Activated CD8-positive, alpha-beta memory T cell treated with anti-CD3 and anti-CD28 coated beads, Interleukin-2, amount 10 ng/mL, durations not matched to agents 7 days and 5 days (primary cell): ENCODE results near the gene IL2RA. TPM values are rescaled to one million over a fixed set of nuclear protein-coding genes. Genes with fewer than 3 reads are reported as not detected.
"Not testable (repeated sequence)": the region's sequence is repeated elsewhere in the genome, so short reads cannot be mapped to it uniquely, and the experiment has no call there.

Experiments
- ATAC-seq: fragments of 150-1000 bp; cut with Tn5 transposase; one replicate; pipeline ENCODE4 v1.10.0; 2021; ENCODE audit warnings: moderate library complexity
- CTCF ChIA-PET: fragments of 350-600 bp; sonication (Branson Sonifier 250); formaldehyde crosslinking; loops from one replicate; lab custom pipeline; 2021; ENCODE audit warnings: antibody characterized with exemption; lab: Charles Lee
- DNase-seq: peaks from one replicate; pipeline ENCODE4 v3.0.0-alpha.2; 2020
- H3K27ac Mint-ChIP-seq: one replicate; pipeline ENCODE4 v1.8.0; 2021; ENCODE audit warnings: mild to moderate bottlenecking, mixed read lengths
- H3K27me3 Mint-ChIP-seq: one replicate; pipeline ENCODE4 v1.8.0; 2021; ENCODE audit warnings: mixed read lengths
- H3K36me3 Mint-ChIP-seq: one replicate; pipeline ENCODE4 v1.8.0; 2021; ENCODE audit warnings: mild to moderate bottlenecking, mixed read lengths
- H3K4me1 Mint-ChIP-seq: one replicate; pipeline ENCODE4 v1.8.0; 2021; ENCODE audit warnings: mixed read lengths
- H3K4me3 Mint-ChIP-seq: one replicate; pipeline ENCODE4 v1.8.0; 2021; ENCODE audit warnings: mild to moderate bottlenecking, moderate library complexity, mixed read lengths
- H3K9me3 Mint-ChIP-seq: one replicate; pipeline ENCODE4 v1.8.0; 2022; ENCODE audit warnings: low read depth, mixed read lengths
- total RNA-seq, 2 experiments: library from RNA; stranded (reverse); gene quantifications; one replicate each; pipeline ENCODE4 v1.2.3, GENCODE V29; 2021

IL2RA gene
- total RNA-seq, 2 experiments from 2014 or later, result 302 to 832 TPM

DNA sequence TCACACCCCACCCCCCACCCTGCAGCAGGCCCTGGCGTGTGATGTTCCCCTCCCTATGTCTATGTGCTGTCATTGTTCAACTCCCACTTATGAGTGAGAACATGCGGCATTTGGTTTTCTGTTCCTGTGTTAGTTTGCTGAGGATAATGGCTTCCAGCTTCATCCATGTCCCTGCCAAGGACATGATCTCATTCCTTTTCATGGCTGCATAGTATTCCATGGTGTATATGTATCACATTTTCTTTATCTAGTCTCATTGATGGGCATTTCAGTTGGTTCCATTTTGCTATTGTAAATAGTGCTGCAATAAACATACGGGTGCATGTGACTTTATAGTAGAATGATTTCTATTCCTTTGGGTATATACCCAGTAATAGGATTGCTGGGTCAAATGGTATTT is 2.6 kb upstream of the IL2RA start:
- Mint-ChIP-seq H3K27ac (peak overlapping the region; percentile 80), H3K36me3 (peaks cover 27% of the 10 kb centered on the region), H3K4me3 (peak overlapping the region; percentile 44), H3K4me1 (peaks cover 69% of the 10 kb centered on the region)
- H3K9me3 Mint-ChIP-seq, H3K27me3 Mint-ChIP-seq, DNase-seq, ATAC-seq: not testable (repeated sequence)
- CTCF ChIA-PET, result interaction anchor here (4.3 kb wide), 1 partner anchor 13 kb away, joined by 26 read pairs; no protein-coding TSS in a partner anchor

DNA sequence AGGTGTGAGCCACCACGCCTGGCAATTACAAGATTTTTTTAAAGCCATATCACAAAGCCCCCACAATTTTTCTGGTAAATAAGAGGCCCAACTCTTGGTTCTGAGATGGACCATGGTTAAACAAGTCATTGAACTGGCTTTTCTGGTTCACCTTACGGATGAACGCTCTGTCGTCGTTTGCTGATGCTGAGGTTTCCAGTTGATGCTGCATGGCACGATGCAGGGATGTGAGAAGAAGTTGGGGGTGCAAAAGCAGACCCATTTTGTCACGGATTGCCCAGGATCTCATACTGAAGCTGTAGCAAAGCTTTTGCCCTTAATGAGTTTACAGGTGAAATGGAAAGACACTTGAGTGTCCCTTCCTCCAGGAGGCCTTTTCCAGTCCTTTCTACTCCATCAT is 2.0 kb upstream of the IL2RA start:
- Mint-ChIP-seq H3K4me1 (peaks cover 68% of the 10 kb centered on the region), H3K4me3 (no peak overlapping the region), H3K27ac (peak overlapping the region; percentile 80), H3K27me3 (no peaks in the 10 kb centered on the region), H3K9me3 (no peaks in the 10 kb centered on the region), H3K36me3 (peaks cover 33% of the 10 kb centered on the region)
- peak; percentile 37 for DNase-seq
- CTCF ChIA-PET, result interaction anchor here (0.7 to 4.7 kb wide), 4 partner anchors 9 to 50 kb away, joined by 3 to 34 read pairs (median 16); no protein-coding TSS in a partner anchor
- no peak for ATAC-seq

DNA sequence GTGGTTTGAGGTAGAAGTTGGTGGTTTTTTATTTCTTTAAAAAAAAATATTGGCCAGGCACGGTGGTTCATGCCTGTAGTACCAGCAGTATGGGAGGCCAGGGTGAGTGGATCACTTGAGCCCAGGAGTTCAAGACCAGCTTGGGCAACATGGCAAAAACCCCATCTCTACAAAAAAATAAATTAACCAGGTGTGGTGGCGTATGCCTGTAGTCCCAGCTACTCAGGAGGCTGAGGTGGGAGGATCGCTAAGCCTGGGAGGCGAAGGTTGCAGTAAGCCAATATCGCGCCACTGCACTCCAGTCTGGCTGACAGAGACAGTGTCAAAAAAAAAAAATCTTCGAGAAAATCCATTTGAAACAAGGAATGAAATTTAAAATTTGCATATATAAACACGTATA is 1.1 kb downstream of the IL2RA start:
- peaks cover 60% of the 10 kb centered on the region for H3K36me3 Mint-ChIP-seq
- H3K9me3 Mint-ChIP-seq, result no peaks in the 10 kb centered on the region
- H3K4me1 Mint-ChIP-seq, result peaks cover 67% of the 10 kb centered on the region
- peak overlapping the region; percentile 88 for H3K4me3 Mint-ChIP-seq
- H3K27me3 Mint-ChIP-seq, result no peaks in the 10 kb centered on the region
- ATAC-seq (no peak), DNase-seq (peak; percentile 44)
- peak overlapping the region; percentile 88 for H3K27ac Mint-ChIP-seq
- CTCF ChIA-PET, result interaction anchor here (1.4 to 4.7 kb wide), 7 partner anchors 10 to 341 kb away, joined by 4 to 34 read pairs (median 6); no protein-coding TSS in a partner anchor

DNA sequence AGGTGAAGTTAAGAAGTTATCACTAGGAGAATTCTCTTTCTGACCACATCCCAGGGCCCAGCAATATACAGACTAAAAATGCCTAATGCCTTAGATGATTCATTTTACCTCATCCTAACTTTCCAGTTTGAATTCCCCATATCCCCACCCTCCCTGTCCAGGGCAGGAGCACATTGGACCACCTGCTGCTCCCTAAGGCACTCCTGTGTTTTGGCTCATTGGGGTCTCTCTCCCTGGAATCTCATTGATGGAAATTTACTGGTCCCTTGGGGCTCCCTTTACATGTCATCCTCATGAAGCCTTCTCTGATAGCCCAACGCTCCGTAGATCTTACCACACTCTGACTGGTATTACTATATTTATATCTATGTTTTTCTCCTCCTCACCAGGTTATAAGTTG is 2.7 kb downstream of the IL2RA start:
- peaks cover 62% of the 10 kb centered on the region for H3K4me1 Mint-ChIP-seq
- ATAC-seq (no peak), DNase-seq (peak; percentile 40)
- CTCF ChIA-PET, result interaction anchor here (2.1 to 4.7 kb wide), 2 partner anchors 27 to 45 kb away, joined by 6 to 34 read pairs; no protein-coding TSS in a partner anchor
- H3K36me3 Mint-ChIP-seq, result peaks cover 65% of the 10 kb centered on the region
- no peaks in the 10 kb centered on the region for H3K9me3 Mint-ChIP-seq
- no peaks in the 10 kb centered on the region for H3K27me3 Mint-ChIP-seq
- H3K4me3 Mint-ChIP-seq, result peak overlapping the region; percentile 88
- H3K27ac Mint-ChIP-seq, result peak overlapping the region; percentile 88

DNA sequence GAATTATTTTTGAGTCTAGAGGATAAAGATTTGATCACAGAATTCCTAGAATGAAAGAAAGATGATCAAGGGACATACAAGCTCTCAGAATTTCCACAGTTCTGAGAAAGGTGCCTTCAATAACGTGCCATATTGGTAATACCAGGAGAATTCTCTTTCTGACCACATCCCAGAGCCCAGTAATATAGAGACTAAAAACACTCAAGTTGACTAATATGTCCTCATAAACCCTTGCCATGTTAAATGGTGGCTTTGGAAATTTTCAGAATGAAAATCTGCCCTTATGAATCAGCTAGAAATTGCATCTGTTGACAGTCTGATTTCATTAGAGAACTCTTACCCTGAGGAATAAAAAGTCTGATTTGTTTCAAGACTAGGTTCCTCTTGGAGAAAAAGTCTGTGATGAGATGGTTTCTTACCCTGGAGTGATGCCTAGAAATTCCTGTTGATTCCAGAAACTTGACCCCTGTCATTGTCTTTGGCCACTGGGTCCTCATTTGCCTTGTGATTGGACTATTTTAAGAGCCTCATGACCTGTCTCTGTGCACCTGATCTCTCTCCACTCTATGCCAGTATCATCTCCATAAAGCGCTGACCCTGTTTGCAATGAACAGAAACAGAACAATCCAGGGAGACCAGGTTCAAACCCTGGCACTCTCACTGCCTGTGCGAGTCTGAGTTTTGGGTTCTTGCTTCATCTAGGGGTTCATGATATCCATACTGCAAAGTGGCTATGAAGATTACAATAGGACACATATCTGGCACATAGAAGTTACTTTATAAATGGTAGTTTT is 3.3 kb downstream of the IL2RA start:
- Mint-ChIP-seq H3K27me3 (no peaks in the 10 kb centered on the region), H3K4me3 (peak overlapping the region; percentile 88), H3K27ac (peak overlapping the region; percentile 88), H3K4me1 (peaks cover 62% of the 10 kb centered on the region), H3K9me3 (no peaks in the 10 kb centered on the region), H3K36me3 (peaks cover 71% of the 10 kb centered on the region)
- CTCF ChIA-PET, result interaction anchor here (1.2 to 3.7 kb wide), 6 partner anchors 12 to 27 kb away, joined by 3 to 46 read pairs (median 4); no protein-coding TSS in a partner anchor
- DNase-seq, result peak; percentile 46
- peak; percentile 13 for ATAC-seq

DNA sequence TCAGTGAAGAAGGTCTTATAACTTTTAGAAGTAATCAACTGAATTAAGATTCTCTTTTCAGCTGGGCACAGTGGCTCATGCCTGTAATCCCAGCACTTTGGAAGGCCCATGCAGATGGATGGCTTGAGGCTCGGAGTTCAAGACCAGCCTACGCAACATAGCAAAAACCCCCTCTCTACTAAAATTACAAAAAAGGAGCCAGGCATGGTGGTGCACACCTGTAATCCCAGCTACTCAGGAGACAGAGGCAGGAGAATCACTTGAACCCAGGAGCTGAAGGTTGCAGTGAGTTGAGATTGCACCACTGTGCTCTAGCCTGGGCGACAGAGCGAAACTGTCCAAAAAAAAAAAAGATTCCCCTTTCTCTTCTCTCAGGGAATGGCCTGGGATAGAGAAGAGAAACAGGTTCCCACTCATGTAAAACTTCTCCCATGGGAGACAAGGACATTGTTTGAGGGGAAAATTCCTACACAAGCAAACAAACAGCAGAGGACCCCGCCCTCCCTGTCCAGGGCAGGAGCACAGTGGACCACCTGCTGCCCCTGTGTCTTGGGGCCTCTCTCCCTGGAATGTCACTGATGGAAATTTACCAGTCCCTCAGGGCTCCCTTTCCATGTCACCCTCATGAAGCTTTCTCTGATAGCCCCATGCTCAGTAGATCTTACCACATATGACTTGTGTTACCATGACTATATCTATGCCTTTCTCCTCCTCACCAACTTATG is 5.6 kb downstream of the IL2RA start:
- peak overlapping the region; percentile 88 for H3K27ac Mint-ChIP-seq
- no peaks in the 10 kb centered on the region for H3K27me3 Mint-ChIP-seq
- H3K36me3 Mint-ChIP-seq, result peaks cover 86% of the 10 kb centered on the region
- H3K4me3 Mint-ChIP-seq, result peak overlapping the region; percentile 88
- no peak for ATAC-seq
- DNase-seq, result peak; percentile 40
- CTCF ChIA-PET, result interaction anchor here (1.1 to 3.7 kb wide), 4 partner anchors 16 to 29 kb away, joined by 3 to 46 read pairs (median 8); no protein-coding TSS in a partner anchor
- no peaks in the 10 kb centered on the region for H3K9me3 Mint-ChIP-seq
- peaks cover 76% of the 10 kb centered on the region for H3K4me1 Mint-ChIP-seq

DNA sequence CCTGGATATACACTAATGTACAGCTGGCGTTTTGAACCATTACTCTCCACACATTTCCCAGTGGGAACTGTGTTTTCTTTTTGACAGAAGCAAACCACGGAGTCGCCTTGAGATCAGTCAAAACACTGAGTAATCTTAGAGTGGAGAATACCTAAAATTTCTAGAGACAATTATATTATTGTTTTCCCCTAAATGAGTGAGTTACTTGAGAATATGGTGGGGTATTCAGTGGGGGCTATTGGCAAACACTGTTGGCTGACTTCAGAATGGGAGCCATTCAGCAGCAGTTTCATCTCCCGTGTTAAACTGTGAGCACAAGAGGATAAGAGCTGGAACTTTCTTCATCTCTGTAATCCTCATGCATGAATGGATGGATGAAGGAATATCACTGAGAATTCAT is 6.2 kb downstream of the IL2RA start:
- DNase-seq, result no peak
- H3K27ac Mint-ChIP-seq, result peak overlapping the region; percentile 88
- H3K9me3 Mint-ChIP-seq, result no peaks in the 10 kb centered on the region

DNA sequence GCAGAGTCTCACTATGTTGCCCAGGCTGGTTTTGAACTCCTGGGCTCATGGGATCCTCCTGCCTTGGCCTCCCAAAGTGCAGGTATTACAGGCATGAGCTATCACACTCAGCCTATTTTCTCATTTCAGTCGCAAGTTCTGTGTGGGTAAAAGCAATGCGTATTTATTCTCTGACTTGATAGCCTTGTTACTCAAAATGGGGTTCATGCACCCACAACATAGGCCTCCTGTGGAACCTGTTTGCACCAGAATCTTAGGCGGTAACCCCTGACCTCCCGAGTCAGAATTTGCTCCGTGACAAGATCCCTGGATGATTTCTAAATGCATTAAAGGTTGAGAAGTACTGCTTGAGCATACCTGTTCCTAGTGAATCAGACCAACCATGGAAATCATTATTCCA is 7.3 kb downstream of the IL2RA start:
- Mint-ChIP-seq H3K4me3 (peak overlapping the region; percentile 70), H3K4me1 (peaks cover 87% of the 10 kb centered on the region), H3K36me3 (peaks cover 85% of the 10 kb centered on the region), H3K27ac (peak overlapping the region; percentile 84), H3K27me3 (no peaks in the 10 kb centered on the region), H3K9me3 (no peaks in the 10 kb centered on the region)
- ATAC-seq, result no peak
- peak; percentile 39 for DNase-seq
- CTCF ChIA-PET, result interaction anchor here (1.2 to 4.4 kb wide), 3 partner anchors 12 to 32 kb away, joined by 4 to 51 read pairs (median 14); no protein-coding TSS in a partner anchor

More for the DNA sequence above, 6.2 kb downstream of the IL2RA start:
- Mint-ChIP-seq H3K36me3 (peaks cover 86% of the 10 kb centered on the region), H3K27me3 (no peaks in the 10 kb centered on the region), H3K4me3 (peak overlapping the region; percentile 88), H3K4me1 (peaks cover 79% of the 10 kb centered on the region)
- CTCF ChIA-PET, result interaction anchor here (2.2 to 3.7 kb wide), 3 partner anchors 16 to 30 kb away, joined by 7 to 46 read pairs (median 9); no protein-coding TSS in a partner anchor
- ATAC-seq, result no peak

DNA sequence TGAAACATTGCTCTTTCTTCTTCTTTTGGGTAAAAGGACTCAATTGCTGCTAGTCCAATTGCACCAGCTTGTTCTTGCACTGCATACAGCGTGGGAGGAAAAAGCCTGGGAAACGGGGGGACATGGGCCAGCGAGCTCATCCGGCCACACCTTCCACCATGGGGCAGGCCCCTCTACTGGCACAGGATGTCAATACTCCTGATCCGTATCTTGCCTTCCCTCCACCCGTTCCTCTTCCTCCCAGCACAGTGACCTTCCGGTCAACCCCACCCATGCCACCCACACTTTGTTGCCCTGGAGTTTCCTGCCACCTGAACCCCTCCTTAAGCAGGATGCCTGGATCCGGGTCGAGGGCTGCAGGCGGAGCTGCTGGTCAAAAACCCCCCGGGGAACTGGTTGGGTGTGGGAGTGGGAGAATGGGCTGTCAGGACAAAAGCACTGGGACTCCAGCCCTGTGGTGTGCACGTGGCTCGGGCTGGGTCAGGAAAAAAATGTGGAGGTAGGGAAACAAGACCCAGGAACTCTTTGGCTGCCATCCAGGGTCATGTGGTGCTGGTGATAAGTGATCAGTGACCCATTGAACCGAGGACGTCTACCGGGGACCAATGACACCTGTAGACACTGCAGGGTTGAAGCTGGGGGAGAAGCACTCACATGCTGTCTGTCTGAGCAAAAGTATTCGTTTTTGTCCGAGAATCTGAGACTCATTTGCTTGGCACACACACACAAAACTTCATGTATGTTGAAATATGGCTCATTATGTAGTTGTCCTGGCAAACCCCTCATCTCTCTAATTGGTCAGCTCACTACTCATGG is 8.1 kb downstream of the IL2RA start:
- ATAC-seq, result no peak
- Mint-ChIP-seq H3K4me1 (peaks cover 88% of the 10 kb centered on the region), H3K27me3 (no peaks in the 10 kb centered on the region), H3K4me3 (peak overlapping the region; percentile 70), H3K9me3 (no peaks in the 10 kb centered on the region), H3K27ac (peak overlapping the region; percentile 84), H3K36me3 (peaks cover 85% of the 10 kb centered on the region)
- peak; percentile 46 for DNase-seq
- CTCF ChIA-PET, result interaction anchor here (1.0 to 4.8 kb wide), 6 partner anchors 13 to 40 kb away, joined by 3 to 51 read pairs (median 10); no protein-coding TSS in a partner anchor

DNA sequence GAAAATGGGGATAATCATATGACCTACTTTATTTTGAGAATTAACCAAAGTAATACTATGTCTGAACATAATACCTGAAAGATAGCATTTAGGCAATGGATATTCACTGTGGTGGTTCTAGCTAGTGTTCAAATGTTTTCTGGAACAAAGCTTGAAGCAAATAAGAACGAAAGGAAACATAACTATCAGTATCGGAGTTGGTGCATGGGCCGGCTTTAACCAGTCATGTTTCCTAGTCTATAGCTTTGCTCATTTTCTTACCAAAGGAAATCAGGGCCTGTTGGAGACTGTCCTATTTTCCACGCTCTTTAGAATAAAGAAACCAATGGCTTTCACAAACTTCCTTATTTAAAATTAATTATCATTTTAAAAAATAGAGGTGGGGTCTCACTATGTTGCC is 8.9 kb downstream of the IL2RA start:
- Mint-ChIP-seq H3K27ac (peak overlapping the region; percentile 92), H3K36me3 (peaks cover 82% of the 10 kb centered on the region), H3K9me3 (no peaks in the 10 kb centered on the region), H3K27me3 (no peaks in the 10 kb centered on the region), H3K4me3 (peak overlapping the region; percentile 76), H3K4me1 (peaks cover 88% of the 10 kb centered on the region)
- CTCF ChIA-PET, result interaction anchor here (1.0 to 4.8 kb wide), 5 partner anchors 14 to 39 kb away, joined by 3 to 51 read pairs (median 14); no protein-coding TSS in a partner anchor
- ATAC-seq (no peak), DNase-seq (peak; percentile 35)

DNA sequence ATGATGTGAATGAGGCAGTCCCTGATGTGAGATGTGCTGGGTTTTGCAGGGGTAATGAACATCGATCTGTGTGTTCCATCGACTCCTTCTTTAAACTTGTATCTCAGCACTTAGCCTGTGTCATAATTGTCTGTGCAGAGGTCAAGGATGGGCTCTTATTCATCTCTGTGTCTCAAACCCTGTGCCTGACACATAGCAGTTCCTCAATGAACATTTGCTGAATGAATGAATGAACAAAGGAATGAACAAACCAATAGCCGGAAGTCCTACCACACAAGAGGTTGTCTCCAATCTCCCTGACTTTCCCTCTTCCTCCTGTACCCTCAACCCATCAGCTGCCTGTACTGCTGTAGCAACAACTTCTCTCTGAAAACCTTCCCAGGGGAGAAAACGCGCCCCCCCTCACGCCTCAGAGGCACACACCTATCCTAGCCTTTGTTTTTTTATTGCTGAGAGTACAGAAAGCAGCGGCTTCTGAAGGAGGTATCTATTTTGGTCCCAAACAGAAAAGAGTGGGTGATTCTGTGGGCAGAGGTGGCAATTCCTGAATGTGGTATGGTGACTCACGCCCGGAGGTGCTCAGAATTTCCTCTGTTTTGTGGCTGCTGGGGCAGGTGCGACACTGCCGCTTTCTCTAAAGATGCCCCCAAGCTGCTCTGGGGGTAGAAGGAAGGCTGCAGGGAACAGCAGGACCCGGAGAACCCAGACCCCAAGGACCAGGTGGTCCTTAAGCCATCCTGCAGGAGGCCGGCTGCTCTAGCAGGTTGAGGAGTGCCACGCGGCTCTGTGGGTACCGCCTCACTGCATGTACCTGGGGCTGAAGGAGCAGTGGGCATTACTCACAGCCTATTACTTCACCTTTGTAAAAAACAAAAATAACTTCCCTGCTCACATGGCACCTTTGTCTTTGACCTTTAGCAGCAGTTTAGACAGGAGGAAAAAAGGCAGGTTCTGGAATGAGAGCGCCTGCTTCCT is 9.6 kb downstream of the IL2RA start:
- Mint-ChIP-seq H3K4me1 (peaks cover 86% of the 10 kb centered on the region), H3K4me3 (peak overlapping the region; percentile 76), H3K27ac (peak overlapping the region; percentile 92), H3K27me3 (no peaks in the 10 kb centered on the region), H3K36me3 (peaks cover 80% of the 10 kb centered on the region), H3K9me3 (no peaks in the 10 kb centered on the region)
- CTCF ChIA-PET, result interaction anchor here (1.0 to 4.8 kb wide), 8 partner anchors 9 to 360 kb away, joined by 3 to 51 read pairs (median 10); partner anchors contain the start of gene IL2RA
- ATAC-seq, result peak; percentile 44
- peak; percentile 87 for DNase-seq
